Ovary (tissue), 3 donors: Measurements from ENCODE around the gene YJEFN3.

Experiments
- CTCF ChIP-seq, 3 donors: fragments of 450-650 bp in 2 of 3; fragments of 200-600 bp in 1 of 3; IDR thresholded peaks; one replicate each; pipeline versions ENCODE4 v1.5.1 to v1.8.0; 2016 to 2022; ENCODE audit warnings: antibody characterized with exemption in 3 of 3, mild to moderate bottlenecking in 1 of 3
- EP300 ChIP-seq: sonication (generic); formaldehyde crosslinking; IDR thresholded peaks from one replicate; pipeline ENCODE4 v1.6.1; 2017; ENCODE audit warnings: antibody characterized with exemption
- POLR2A ChIP-seq: fragments of 450-650 bp; IDR thresholded peaks from one replicate; pipeline ENCODE4 v1.6.1; 2017; ENCODE audit warnings: antibody characterized with exemption, mild to moderate bottlenecking, moderate library complexity
- donor health status: DM: no; HTN: no; CAD: no.

- TF ChIP-seq CTCF (IDR thresholded peaks at IDR 0.05) (no peak), POLR2A (no peak), EP300 (no peak)
Measured at GRCh38 chr19:19578252-19578651, 49.5 kb downstream of the YJEFN3 start.
